Vagina (tissue), 2 donors: Measurements from ENCODE around the gene DCBLD2.

Source experiments
- CTCF ChIP-seq, 3 experiments: fragments of 450-650 bp in 2 of 3; fragments of 200-600 bp in 1 of 3; sonication (generic) in 1 of 3; IDR thresholded peaks; one replicate each; pipeline ENCODE4 v1.5.1; 2017 to 2019; ENCODE audit warnings: antibody characterized with exemption in 3 of 3, mild to moderate bottlenecking in 2 of 3, moderate library complexity in 2 of 3
- POLR2A ChIP-seq, 2 donors: fragments of 450-650 bp; IDR thresholded peaks; one replicate each; pipeline ENCODE4 v1.6.1; 2017; ENCODE audit warnings: antibody characterized with exemption in 2 of 2, mild to moderate bottlenecking in 2 of 2, moderate library complexity in 2 of 2

GRCh38 chr3:98824256-98824655 is 77.2 kb downstream of the DCBLD2 start:
- no peak for TF ChIP-seq CTCF (IDR thresholded peaks at IDR 0.05)
- no peak for TF ChIP-seq POLR2A (IDR thresholded peaks at IDR 0.05)
